Neuronal stem cell (in vitro differentiated cells): ENCODE data around the gene SMAD4.
"Not testable (repeated sequence)": the region's sequence is repeated elsewhere in the genome, so short reads cannot be mapped to it uniquely, and the experiment has no call there.

ENCODE experiments used
- DNase-seq: peaks from one replicate; pipeline ENCODE4 v3.0.0-alpha.2; 2013; ENCODE audit warnings: low spot score
- H2AFZ ChIP-seq: one replicate; pipeline ENCODE4 v1.6.1; 2013; ENCODE audit warnings: mild to moderate bottlenecking, low read length, inconsistent platforms
- H2AK5ac ChIP-seq: 2 replicates; pipeline ENCODE4 v1.6.1; 2013; ENCODE audit warnings: low read depth, mild to moderate bottlenecking, inconsistent platforms, low read length, moderate library complexity, mixed read lengths
- H2BK120ac ChIP-seq: 2 replicates; pipeline ENCODE4 v1.6.1; 2013; ENCODE audit warnings: low read depth, mild to moderate bottlenecking, inconsistent platforms, low read length, moderate library complexity, mixed read lengths
- H2BK12ac ChIP-seq: one replicate; pipeline ENCODE4 v1.6.1; 2013; ENCODE audit warnings: low read length, inconsistent platforms
- H2BK15ac ChIP-seq: 2 replicates; pipeline ENCODE4 v1.6.1; 2013; ENCODE audit warnings: mild to moderate bottlenecking, low read length, inconsistent platforms, mixed read lengths
- H2BK5ac ChIP-seq: one replicate; pipeline ENCODE4 v1.6.1; 2013; ENCODE audit warnings: inconsistent platforms, mild to moderate bottlenecking, low read length, moderate library complexity
- H3K14ac ChIP-seq: one replicate; pipeline ENCODE4 v1.6.1; 2013; ENCODE audit warnings: low read length, inconsistent platforms
- H3K18ac ChIP-seq: 2 replicates; pipeline ENCODE4 v1.6.1; 2013; ENCODE audit warnings: low read length, inconsistent platforms
- H3K23ac ChIP-seq: 2 replicates; pipeline ENCODE4 v1.6.1; 2013; ENCODE audit warnings: low read depth, mild to moderate bottlenecking, mixed read lengths, low read length, inconsistent platforms; ENCODE audit not compliant: poor library complexity
- H3K27ac ChIP-seq: replicated peaks from 3 replicates; pipeline ENCODE4 v1.5.1; 2013; ENCODE audit warnings: low read length, inconsistent platforms
- H3K27me3 ChIP-seq, 3 experiments: 2 replicates each; pipeline ENCODE4 v1.6.1; 2013; ENCODE audit warnings: low read length in 3 of 3, mild to moderate bottlenecking in 2 of 3, inconsistent platforms in 1 of 3, low read depth in 1 of 3, mixed read lengths in 1 of 3, moderate library complexity in 1 of 3; ENCODE audit not compliant: control insufficient read depth in 3 of 3, insufficient read depth in 3 of 3
- H3K36me3 ChIP-seq, 2 donors: replicated peaks in 1 of 2; 2 replicates each; pipeline ENCODE4 v1.6.1; 2013; ENCODE audit warnings: low read length in 2 of 2; ENCODE audit not compliant: control insufficient read depth in 2 of 2, insufficient read depth in 2 of 2
- H3K4ac ChIP-seq: 2 replicates; pipeline ENCODE4 v1.6.1; 2013; ENCODE audit warnings: inconsistent platforms, mild to moderate bottlenecking, low read length, moderate library complexity
- H3K4me1 ChIP-seq, 2 donors: 1 replicate in 1 of 2; 2 replicates in 1 of 2; pipeline ENCODE4 v1.6.1; 2013; ENCODE audit warnings: low read length in 2 of 2, low read depth in 1 of 2; ENCODE audit not compliant: control insufficient read depth in 2 of 2, insufficient read depth in 1 of 2
- H3K4me2 ChIP-seq: one replicate; pipeline ENCODE4 v1.6.1; 2013; ENCODE audit warnings: mild to moderate bottlenecking, low read length, inconsistent platforms; ENCODE audit not compliant: insufficient read depth, poor library complexity, severe bottlenecking
- H3K4me3 ChIP-seq, 2 donors: 2 replicates each; pipeline ENCODE4 v1.5.1; 2013; ENCODE audit warnings: low read length in 2 of 2, mild to moderate bottlenecking in 2 of 2, inconsistent platforms in 1 of 2, moderate library complexity in 1 of 2
- H3K79me1 ChIP-seq: one replicate; pipeline ENCODE4 v1.6.1; 2013; ENCODE audit warnings: low read depth, mild to moderate bottlenecking, inconsistent platforms, low read length, moderate library complexity
- H3K9ac ChIP-seq: one replicate; pipeline ENCODE4 v1.6.1; 2013; ENCODE audit warnings: mild to moderate bottlenecking, low read depth, low read length, inconsistent platforms; ENCODE audit not compliant: poor library complexity
- H3K9me3 ChIP-seq, 2 donors: replicated peaks in 1 of 2; 2 replicates each; pipeline versions ENCODE3 to v1.6.1; 2013; ENCODE audit warnings: low read length in 2 of 2, mild to moderate bottlenecking in 2 of 2, inconsistent platforms in 1 of 2, low read depth in 1 of 2, mixed read lengths in 1 of 2, moderate library complexity in 1 of 2; ENCODE audit not compliant: control insufficient read depth in 2 of 2, insufficient read depth in 1 of 2
- H4K8ac ChIP-seq: one replicate; pipeline ENCODE4 v1.6.1; 2013; ENCODE audit warnings: low read depth, mild to moderate bottlenecking, inconsistent platforms, low read length, moderate library complexity
- H4K91ac ChIP-seq: one replicate; pipeline ENCODE4 v1.6.1; 2013; ENCODE audit warnings: low read length, low read depth, mild to moderate bottlenecking, inconsistent platforms; ENCODE audit not compliant: poor library complexity
- WGBS, 2 donors: extraction: QIAGEN DNeasy Blood & Tissue Kit; methylation state at CpG; one replicate each; pipeline ENCODE4 v1.1.7; 2013; ENCODE audit warnings: missing lambda C conversion rate in 2 of 2, mixed read lengths in 1 of 2; ENCODE audit not compliant: insufficient read length in 2 of 2, insufficient replicate concordance in 1 of 2; ENCODE audit errors: extremely low coverage in 2 of 2; 5-methylcytosine and 5-hydroxymethylcytosine counted together

The SMAD4 gene

DNA sequence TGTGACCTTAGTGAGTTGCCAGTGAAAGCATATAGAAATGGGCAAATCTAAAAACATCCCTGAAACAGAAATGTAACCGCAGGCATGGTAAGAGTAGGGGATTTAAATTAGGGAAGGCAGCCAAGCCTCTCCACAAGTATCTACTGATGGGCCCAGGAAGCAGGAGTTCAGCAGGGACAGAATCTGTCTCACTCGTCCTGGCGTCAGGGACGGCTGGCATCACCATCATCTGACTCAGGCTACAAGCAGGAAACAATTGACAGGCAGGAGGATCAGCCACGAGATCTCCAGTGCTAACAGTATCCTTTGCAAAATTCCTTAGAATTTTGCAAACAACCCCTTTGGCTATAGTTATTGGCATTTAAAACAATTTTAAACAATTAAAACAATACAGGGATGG is 61.3 kb downstream of the SMAD4 start:
- Histone ChIP-seq H2AK5ac (no peak overlapping the region), H3K9me3 (peaks cover 2 to 21% of the 10 kb centered on the region in 2 donors), H2BK15ac (no peak overlapping the region), H3K79me1 (no peaks in the 10 kb centered on the region), H3K4ac (no peak overlapping the region), H3K27me3 (no peaks in the 10 kb centered on the region), H3K23ac (no peak overlapping the region), H4K91ac (no peak overlapping the region), H3K9ac (no peak overlapping the region), H2AFZ (no peak overlapping the region), H3K27ac (no peak overlapping the region), H4K8ac (no peak overlapping the region), H3K4me3 (no peak overlapping the region), H3K4me1 (no peaks in the 10 kb centered on the region), H3K4me2 (no peak overlapping the region), H2BK120ac (no peak overlapping the region), H3K36me3 (peaks cover 0 to 12% of the 10 kb centered on the region in 2 donors), H2BK12ac (no peak overlapping the region), H2BK5ac (no peak overlapping the region), H3K18ac (no peak overlapping the region), H3K14ac (no peak overlapping the region)
- no CpG with 5 or more reads among the region's 5 CpGs for WGBS, 2 donors
- DNase-seq, result no peak

DNA sequence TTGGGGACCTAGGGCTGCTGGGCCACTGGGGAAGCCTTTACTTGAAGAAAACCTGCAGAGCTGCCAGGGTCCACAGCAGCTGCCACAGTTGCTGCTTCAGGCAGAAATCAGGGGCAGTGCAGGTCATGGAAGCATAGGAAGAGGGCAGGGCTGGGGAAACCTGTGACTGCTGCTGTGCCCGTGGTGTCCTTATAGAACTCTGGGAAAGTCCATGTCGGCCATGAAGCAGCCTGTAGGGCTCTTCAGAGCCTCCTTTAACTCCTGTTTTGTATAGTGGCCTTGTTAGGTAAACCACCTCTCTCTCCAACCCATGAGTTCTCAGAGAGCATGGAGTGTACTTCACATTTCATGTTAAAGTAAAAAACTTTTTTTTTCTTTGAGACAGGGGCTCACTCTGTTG is 62.1 kb downstream of the SMAD4 start:
- H3K9ac ChIP-seq, result no peak overlapping the region
- no peak overlapping the region for H3K4me2 ChIP-seq
- H3K4ac ChIP-seq, result no peak overlapping the region
- peaks cover 2 to 17% of the 10 kb centered on the region in 2 donors for H3K9me3 ChIP-seq
- H3K18ac ChIP-seq, result no peak overlapping the region
- H2AFZ ChIP-seq, result no peak overlapping the region
- peaks cover 0 to 3% of the 10 kb centered on the region in 2 donors for H3K36me3 ChIP-seq
- no peak overlapping the region for H2BK12ac ChIP-seq
- H2BK5ac ChIP-seq, result no peak overlapping the region
- H3K4me3 ChIP-seq, result no peak overlapping the region
- H3K79me1 ChIP-seq, result no peaks in the 10 kb centered on the region
- DNase-seq, result no peak
- WGBS, 2 donors, result no CpG with 5 or more reads among the region's 2 CpGs
- no peaks in the 10 kb centered on the region for H3K4me1 ChIP-seq
- no peaks in the 10 kb centered on the region for H3K27me3 ChIP-seq
- no peak overlapping the region for H2AK5ac ChIP-seq
- no peak overlapping the region for H4K8ac ChIP-seq
- H3K14ac ChIP-seq, result no peak overlapping the region
- no peak overlapping the region for H3K27ac ChIP-seq
- no peak overlapping the region for H2BK120ac ChIP-seq
- no peak overlapping the region for H3K23ac ChIP-seq
- no peak overlapping the region for H4K91ac ChIP-seq
- no peak overlapping the region for H2BK15ac ChIP-seq

DNA sequence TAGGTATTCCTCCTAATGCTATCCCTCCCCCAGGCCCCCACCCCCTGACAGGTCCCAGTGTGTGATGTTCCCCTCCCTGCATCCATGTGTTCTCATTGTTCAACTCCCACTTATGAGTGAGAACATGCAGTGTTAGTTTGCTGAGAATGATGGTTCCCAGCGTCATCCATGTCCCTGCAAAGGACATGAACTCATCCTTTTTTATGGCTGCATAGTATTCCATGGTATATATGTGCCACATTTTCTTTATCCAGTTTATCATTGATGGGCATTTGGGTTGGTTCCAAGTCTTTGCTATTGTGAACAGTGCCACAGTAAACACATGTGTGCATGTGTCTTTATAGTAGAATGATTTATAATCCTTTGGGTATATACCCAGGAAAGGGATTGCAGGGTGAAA is 63.0 kb downstream of the SMAD4 start:
- H3K23ac ChIP-seq, DNase-seq, H2BK15ac ChIP-seq, H2AFZ ChIP-seq, H4K91ac ChIP-seq, H4K8ac ChIP-seq, H3K36me3 ChIP-seq, H2BK12ac ChIP-seq, H3K14ac ChIP-seq, H3K18ac ChIP-seq, H2AK5ac ChIP-seq, H3K79me1 ChIP-seq, H3K27ac ChIP-seq, H2BK120ac ChIP-seq, H3K27me3 ChIP-seq, H3K4me3 ChIP-seq, H3K9ac ChIP-seq, H3K4me2 ChIP-seq, H3K4ac ChIP-seq, H3K4me1 ChIP-seq, H2BK5ac ChIP-seq: not testable (repeated sequence)
- H3K9me3 ChIP-seq, result peaks cover 2 to 12% of the 10 kb centered on the region in 2 donors
- no CpG with 5 or more reads among the region's 1 CpG for WGBS, 2 donors

DNA sequence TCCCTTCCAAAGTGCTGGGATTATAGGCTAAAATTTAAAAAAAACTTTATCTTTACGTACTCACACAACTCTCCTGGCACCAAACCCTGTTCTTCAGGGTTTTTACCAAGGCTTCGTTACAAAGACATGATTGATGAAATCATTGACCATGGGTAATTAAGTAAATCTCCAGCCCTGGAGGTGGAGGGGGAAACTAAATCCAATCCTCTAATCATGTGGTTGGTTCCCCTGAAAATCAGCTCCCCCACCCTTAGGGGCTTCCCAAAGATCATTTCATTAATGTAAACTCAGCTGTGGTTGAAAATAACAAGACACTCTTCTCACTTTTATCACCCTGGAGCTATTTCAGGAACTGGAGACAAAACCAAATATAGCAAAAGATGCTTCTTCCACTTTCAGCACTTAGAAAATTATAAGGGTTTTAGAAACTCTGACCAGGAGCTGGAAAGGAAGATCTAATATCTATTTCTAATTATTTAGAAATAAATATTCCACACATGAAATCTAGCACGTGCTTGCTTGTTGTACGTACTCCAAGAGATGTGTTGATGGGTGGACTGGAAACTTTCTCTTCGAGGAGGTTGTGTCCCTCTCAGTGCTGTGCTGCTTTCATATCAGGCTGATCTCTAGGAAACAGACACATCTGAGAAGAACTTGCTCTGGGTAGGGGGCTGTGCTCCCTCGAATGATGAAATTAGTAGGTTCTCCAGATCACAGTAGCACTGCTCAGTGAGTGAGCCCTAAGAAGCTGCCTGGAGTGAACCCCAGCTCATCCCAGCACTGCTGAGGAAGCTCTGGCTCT is 67.2 kb downstream of the SMAD4 start:
- no peak overlapping the region for H2BK12ac ChIP-seq
- H3K27me3 ChIP-seq, result no peaks in the 10 kb centered on the region
- H3K23ac ChIP-seq, result no peak overlapping the region
- H3K27ac ChIP-seq, result no peak overlapping the region
- H2AFZ ChIP-seq, result no peak overlapping the region
- H3K36me3 ChIP-seq, result no peaks in the 10 kb centered on the region
- H2BK120ac ChIP-seq, result no peak overlapping the region
- H3K4me2 ChIP-seq, result no peak overlapping the region
- no peak for DNase-seq
- H3K4me3 ChIP-seq, result no peak overlapping the region
- no peak overlapping the region for H2BK5ac ChIP-seq
- no peak overlapping the region for H2BK15ac ChIP-seq
- H3K79me1 ChIP-seq, result peaks cover 2% of the 10 kb centered on the region
- no peak overlapping the region for H2AK5ac ChIP-seq
- no peak overlapping the region for H3K4ac ChIP-seq
- H3K9me3 ChIP-seq, result no peaks in the 10 kb centered on the region
- no peak overlapping the region for H3K18ac ChIP-seq
- H4K91ac ChIP-seq, result no peak overlapping the region
- no peak overlapping the region for H4K8ac ChIP-seq
- peaks cover 0 to 1% of the 10 kb centered on the region in 2 donors for H3K4me1 ChIP-seq
- no CpG with 5 or more reads among the region's 6 CpGs for WGBS, 2 donors
- H3K14ac ChIP-seq, result no peak overlapping the region
- no peak overlapping the region for H3K9ac ChIP-seq
